Mammary epithelial cell (primary cell): ENCODE data around the gene RABL6.

Experiments
- EZH2 ChIP-seq: IDR thresholded peaks from 2 replicates; pipeline ENCODE4 v1.6.1; 2012; ENCODE audit warnings: low read length, inconsistent platforms, borderline replicate concordance
- TF ChIP-seq, protein P1 (sequence below), 2 donors: IDR thresholded peaks in 1 of 2; conservative IDR thresholded peaks in 1 of 2; 2 replicates each; pipeline ENCODE4 v1.5.1; 2011 to 2012; ENCODE audit warnings: inconsistent platforms in 2 of 2, low read length in 2 of 2, mild to moderate bottlenecking in 2 of 2, control low read depth in 1 of 2, low read depth in 1 of 2; ENCODE audit not compliant: insufficient read depth in 1 of 2; ENCODE audit errors: extremely low read depth in 1 of 2

- TF ChIP-seq, protein P1, sequence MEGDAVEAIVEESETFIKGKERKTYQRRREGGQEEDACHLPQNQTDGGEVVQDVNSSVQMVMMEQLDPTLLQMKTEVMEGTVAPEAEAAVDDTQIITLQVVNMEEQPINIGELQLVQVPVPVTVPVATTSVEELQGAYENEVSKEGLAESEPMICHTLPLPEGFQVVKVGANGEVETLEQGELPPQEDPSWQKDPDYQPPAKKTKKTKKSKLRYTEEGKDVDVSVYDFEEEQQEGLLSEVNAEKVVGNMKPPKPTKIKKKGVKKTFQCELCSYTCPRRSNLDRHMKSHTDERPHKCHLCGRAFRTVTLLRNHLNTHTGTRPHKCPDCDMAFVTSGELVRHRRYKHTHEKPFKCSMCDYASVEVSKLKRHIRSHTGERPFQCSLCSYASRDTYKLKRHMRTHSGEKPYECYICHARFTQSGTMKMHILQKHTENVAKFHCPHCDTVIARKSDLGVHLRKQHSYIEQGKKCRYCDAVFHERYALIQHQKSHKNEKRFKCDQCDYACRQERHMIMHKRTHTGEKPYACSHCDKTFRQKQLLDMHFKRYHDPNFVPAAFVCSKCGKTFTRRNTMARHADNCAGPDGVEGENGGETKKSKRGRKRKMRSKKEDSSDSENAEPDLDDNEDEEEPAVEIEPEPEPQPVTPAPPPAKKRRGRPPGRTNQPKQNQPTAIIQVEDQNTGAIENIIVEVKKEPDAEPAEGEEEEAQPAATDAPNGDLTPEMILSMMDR (conservative IDR thresholded peaks at IDR 0.05 in 1 of 2, IDR thresholded peaks at IDR 0.05 in 1 of 2; ENCODE audit: extremely low read depth in 1 of 2, insufficient read depth in 1 of 2, low read depth in 1 of 2, low read length in 2 of 2) = no peak
- no peak for TF ChIP-seq EZH2
Measured at GRCh38 chr9:136825295-136826187, 17.8 kb downstream of the RABL6 start.
